Peyer's patch (tissue), 4 donors: ENCODE results near the gene FNDC1.

Experiments
- POLR2A ChIP-seq, 2 donors: fragments of 450-650 bp; IDR thresholded peaks; one replicate each; pipeline ENCODE4 v1.5.1; 2017; ENCODE audit warnings: antibody characterized with exemption in 2 of 2, mild to moderate bottlenecking in 2 of 2, moderate library complexity in 2 of 2
- TF ChIP-seq, protein P1 (sequence below), 6 experiments: fragments of 450-650 bp in 4 of 6; fragments of 200-600 bp in 2 of 6; sonication (generic) in 1 of 6; IDR thresholded peaks; one replicate each; pipeline ENCODE4 v1.5.1; 2017 to 2019; ENCODE audit warnings: antibody characterized with exemption in 6 of 6, mild to moderate bottlenecking in 3 of 6, moderate library complexity in 1 of 6

DNA sequence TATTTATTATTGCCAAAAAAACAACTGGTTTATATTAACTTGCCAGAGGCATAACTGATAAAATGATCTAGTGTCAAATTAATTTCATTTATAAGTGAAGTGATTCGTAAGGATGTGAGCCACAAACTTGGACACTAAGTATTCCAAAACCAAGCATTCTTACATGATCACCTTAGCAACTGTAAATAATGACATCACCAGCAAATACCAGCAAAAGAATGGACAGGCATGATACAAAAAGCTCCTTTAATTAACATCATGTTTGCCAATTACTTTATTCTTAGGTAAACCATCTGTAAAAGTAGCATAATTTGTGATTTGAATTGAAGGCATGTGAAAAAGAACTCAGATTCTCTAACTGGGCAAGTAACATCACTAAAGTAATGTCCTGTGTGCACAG, 17.2 kb upstream of the FNDC1 start:
- TF ChIP-seq, protein P1, sequence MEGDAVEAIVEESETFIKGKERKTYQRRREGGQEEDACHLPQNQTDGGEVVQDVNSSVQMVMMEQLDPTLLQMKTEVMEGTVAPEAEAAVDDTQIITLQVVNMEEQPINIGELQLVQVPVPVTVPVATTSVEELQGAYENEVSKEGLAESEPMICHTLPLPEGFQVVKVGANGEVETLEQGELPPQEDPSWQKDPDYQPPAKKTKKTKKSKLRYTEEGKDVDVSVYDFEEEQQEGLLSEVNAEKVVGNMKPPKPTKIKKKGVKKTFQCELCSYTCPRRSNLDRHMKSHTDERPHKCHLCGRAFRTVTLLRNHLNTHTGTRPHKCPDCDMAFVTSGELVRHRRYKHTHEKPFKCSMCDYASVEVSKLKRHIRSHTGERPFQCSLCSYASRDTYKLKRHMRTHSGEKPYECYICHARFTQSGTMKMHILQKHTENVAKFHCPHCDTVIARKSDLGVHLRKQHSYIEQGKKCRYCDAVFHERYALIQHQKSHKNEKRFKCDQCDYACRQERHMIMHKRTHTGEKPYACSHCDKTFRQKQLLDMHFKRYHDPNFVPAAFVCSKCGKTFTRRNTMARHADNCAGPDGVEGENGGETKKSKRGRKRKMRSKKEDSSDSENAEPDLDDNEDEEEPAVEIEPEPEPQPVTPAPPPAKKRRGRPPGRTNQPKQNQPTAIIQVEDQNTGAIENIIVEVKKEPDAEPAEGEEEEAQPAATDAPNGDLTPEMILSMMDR (IDR thresholded peaks at IDR 0.05) = no peak
- no peak for TF ChIP-seq POLR2A (IDR thresholded peaks at IDR 0.05)
